Erythroblast (primary cell): Measurements from ENCODE around the gene EIF4A2.

Experiments
- GATA1 ChIP-seq: IDR thresholded peaks from 2 replicates; pipeline ENCODE4 v1.6.1; 2011; ENCODE audit warnings: low read depth, mild to moderate bottlenecking, control low read depth, low read length, moderate library complexity
- POLR2A ChIP-seq: IDR thresholded peaks from 2 replicates; pipeline ENCODE4 v1.6.1; 2011; ENCODE audit warnings: mild to moderate bottlenecking, low read length

- no peak for TF ChIP-seq POLR2A
- no peak for TF ChIP-seq GATA1
Measured at GRCh38 chr3:186772701-186773417, 10.5 kb upstream of the EIF4A2 start.
